ENCODE measurements around the gene RPH3AL. TPM values are rescaled to one million over a fixed set of nuclear protein-coding genes. Genes with fewer than 3 reads are reported as not detected.

The RPH3AL gene
- total and polyA plus RNA-seq, 2 donors from 2014 or later, result 18.1 to 55.9 TPM

- intact Hi-C loops (cut with DNase I), result no loop called here
- TF ChIP-seq, protein P1, sequence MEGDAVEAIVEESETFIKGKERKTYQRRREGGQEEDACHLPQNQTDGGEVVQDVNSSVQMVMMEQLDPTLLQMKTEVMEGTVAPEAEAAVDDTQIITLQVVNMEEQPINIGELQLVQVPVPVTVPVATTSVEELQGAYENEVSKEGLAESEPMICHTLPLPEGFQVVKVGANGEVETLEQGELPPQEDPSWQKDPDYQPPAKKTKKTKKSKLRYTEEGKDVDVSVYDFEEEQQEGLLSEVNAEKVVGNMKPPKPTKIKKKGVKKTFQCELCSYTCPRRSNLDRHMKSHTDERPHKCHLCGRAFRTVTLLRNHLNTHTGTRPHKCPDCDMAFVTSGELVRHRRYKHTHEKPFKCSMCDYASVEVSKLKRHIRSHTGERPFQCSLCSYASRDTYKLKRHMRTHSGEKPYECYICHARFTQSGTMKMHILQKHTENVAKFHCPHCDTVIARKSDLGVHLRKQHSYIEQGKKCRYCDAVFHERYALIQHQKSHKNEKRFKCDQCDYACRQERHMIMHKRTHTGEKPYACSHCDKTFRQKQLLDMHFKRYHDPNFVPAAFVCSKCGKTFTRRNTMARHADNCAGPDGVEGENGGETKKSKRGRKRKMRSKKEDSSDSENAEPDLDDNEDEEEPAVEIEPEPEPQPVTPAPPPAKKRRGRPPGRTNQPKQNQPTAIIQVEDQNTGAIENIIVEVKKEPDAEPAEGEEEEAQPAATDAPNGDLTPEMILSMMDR (IDR thresholded peaks at IDR 0.05; ENCODE audit: borderline replicate concordance, extremely low read depth, insufficient read depth), result no peak
- Histone ChIP-seq H3K27ac (ENCODE audit: low read depth in 2 of 2, low read length in 2 of 2) (no peak overlapping the region), H3K4me1 (ENCODE audit: control insufficient read depth in 2 of 3, insufficient read depth in 2 of 3, low read depth in 1 of 3, low read length in 3 of 3) (no peaks in the 10 kb centered on the region), H3K9me3 (ENCODE audit: control insufficient read depth in 2 of 3, insufficient read depth in 1 of 3, low read length in 3 of 3) (no peaks in the 10 kb centered on the region), H3K9ac (ENCODE audit: low read length in 3 of 3) (no peak overlapping the region), H3K4me3 (ENCODE audit: low read length in 3 of 3) (no peak overlapping the region), H3K27me3 (ENCODE audit: control insufficient read depth, insufficient read depth, low read length) (no peaks in the 10 kb centered on the region), H3K36me3 (ENCODE audit: control insufficient read depth in 2 of 3, insufficient read depth in 3 of 3, low read length in 3 of 3) (no peaks in the 10 kb centered on the region)
- peak in 1 of 5 donors; percentile 59 for DNase-seq
- no peak for FAIRE-seq
Measured at GRCh38 chr17:292016-292415, 60.6 kb downstream of the RPH3AL start.

DNA sequence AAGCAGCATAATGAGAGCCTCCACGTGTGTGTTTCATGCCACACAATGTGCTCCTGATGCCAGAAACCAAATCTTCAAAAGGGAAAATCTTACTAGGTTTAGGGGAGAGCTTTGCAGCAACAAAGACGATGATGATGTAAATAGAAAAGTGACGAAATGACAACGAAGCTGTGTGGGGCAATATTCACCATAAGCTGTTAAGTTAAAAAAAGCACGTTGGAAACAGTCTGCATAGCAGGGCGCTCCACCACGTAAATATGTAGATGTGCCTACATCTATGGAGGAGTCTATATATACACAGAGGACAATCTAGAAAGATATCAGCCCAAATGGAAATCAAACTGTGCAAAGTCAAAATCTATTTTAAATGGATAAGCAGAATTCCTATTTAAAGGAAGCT, 61.0 kb downstream of the RPH3AL start:
- Histone ChIP-seq H3K27ac (ENCODE audit: low read depth in 2 of 2, low read length in 2 of 2) (no peak overlapping the region), H3K27me3 (ENCODE audit: control insufficient read depth, insufficient read depth, low read length) (no peaks in the 10 kb centered on the region), H3K4me1 (ENCODE audit: control insufficient read depth in 2 of 3, insufficient read depth in 2 of 3, low read depth in 1 of 3, low read length in 3 of 3) (no peaks in the 10 kb centered on the region), H3K9ac (ENCODE audit: low read length in 3 of 3) (no peak overlapping the region), H3K9me3 (ENCODE audit: control insufficient read depth in 2 of 3, insufficient read depth in 1 of 3, low read length in 3 of 3) (no peaks in the 10 kb centered on the region), H3K36me3 (ENCODE audit: control insufficient read depth in 2 of 3, insufficient read depth in 3 of 3, low read length in 3 of 3) (no peaks in the 10 kb centered on the region), H3K4me3 (ENCODE audit: low read length in 3 of 3) (no peak overlapping the region)
- no peak for DNase-seq
- TF ChIP-seq, protein P1 (IDR thresholded peaks at IDR 0.05; ENCODE audit: borderline replicate concordance, extremely low read depth, insufficient read depth), result no peak
- intact Hi-C loops (cut with DNase I), result no loop called here
- FAIRE-seq, result no peak

DNA sequence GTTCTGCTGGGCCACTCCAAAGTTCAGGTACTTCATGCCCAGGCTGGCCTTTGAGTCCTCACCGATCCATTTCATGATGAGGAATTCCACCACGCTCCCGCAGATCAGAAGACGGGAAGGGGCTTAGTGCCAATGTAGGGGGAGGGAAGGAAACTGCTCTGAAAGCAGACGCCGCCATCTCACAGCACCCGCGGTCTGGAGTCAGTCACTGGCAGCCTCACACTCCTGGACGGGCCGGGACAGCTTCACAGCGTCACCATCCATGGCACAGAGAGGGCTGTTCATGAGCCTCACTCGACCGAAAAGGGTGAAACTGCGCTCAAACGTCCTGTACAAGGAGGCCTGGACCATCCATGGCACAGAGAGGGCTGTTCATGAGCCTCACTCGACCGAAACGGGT, 62.0 kb downstream of the RPH3AL start:
- Histone ChIP-seq H3K27ac (ENCODE audit: low read depth in 2 of 2, low read length in 2 of 2) (no peak overlapping the region), H3K9me3 (ENCODE audit: control insufficient read depth in 2 of 3, insufficient read depth in 1 of 3, low read length in 3 of 3) (no peaks in the 10 kb centered on the region), H3K27me3 (ENCODE audit: control insufficient read depth, insufficient read depth, low read length) (no peaks in the 10 kb centered on the region), H3K4me1 (ENCODE audit: control insufficient read depth in 2 of 3, insufficient read depth in 2 of 3, low read depth in 1 of 3, low read length in 3 of 3) (no peaks in the 10 kb centered on the region), H3K4me3 (ENCODE audit: low read length in 3 of 3) (no peak overlapping the region), H3K36me3 (ENCODE audit: control insufficient read depth in 2 of 3, insufficient read depth in 3 of 3, low read length in 3 of 3) (no peaks in the 10 kb centered on the region), H3K9ac (ENCODE audit: low read length in 3 of 3) (no peak overlapping the region)
- FAIRE-seq (no peak), DNase-seq (peak in 1 of 5 donors; percentile 49)
- intact Hi-C loops (cut with DNase I), result no loop called here
- TF ChIP-seq, protein P1 (IDR thresholded peaks at IDR 0.05; ENCODE audit: borderline replicate concordance, extremely low read depth, insufficient read depth), result no peak

DNA sequence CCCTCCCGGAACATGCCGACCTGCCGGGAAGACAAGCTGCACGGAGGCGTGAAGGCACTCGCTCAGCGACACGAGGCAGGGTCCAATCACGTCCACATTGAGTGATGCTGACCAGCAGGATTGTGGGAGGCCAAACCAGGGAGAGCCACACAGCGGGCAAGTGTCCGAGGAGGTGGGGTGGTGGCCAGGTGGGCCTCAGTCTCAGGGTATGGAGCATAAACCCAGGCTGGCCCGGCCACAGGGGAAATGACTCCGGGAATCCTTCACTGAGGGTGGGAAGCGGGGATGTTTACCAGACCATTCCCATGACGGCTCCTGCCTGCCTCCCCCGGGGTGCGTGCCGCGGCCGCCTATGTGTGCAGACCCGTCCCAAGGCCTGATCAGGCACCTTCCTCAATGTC, 62.5 kb downstream of the RPH3AL start:
- no peaks in the 10 kb centered on the region for H3K9me3 ChIP-seq (ENCODE audit: control insufficient read depth in 2 of 3, insufficient read depth in 1 of 3, low read length in 3 of 3)
- H3K9ac ChIP-seq (ENCODE audit: low read length in 3 of 3), result no peak overlapping the region
- TF ChIP-seq, protein P1 (IDR thresholded peaks at IDR 0.05; ENCODE audit: borderline replicate concordance, extremely low read depth, insufficient read depth), result no peak
- H3K4me3 ChIP-seq (ENCODE audit: low read length in 3 of 3), result no peak overlapping the region
- H3K27ac ChIP-seq (ENCODE audit: low read depth in 2 of 2, low read length in 2 of 2), result no peak overlapping the region
- H3K36me3 ChIP-seq (ENCODE audit: control insufficient read depth in 2 of 3, insufficient read depth in 3 of 3, low read length in 3 of 3), result no peaks in the 10 kb centered on the region
- DNase-seq (peak in 1 of 5 donors; percentile 68), FAIRE-seq (no peak)
- intact Hi-C loops (cut with DNase I), result no loop called here
- H3K4me1 ChIP-seq (ENCODE audit: control insufficient read depth in 2 of 3, insufficient read depth in 2 of 3, low read depth in 1 of 3, low read length in 3 of 3), result no peaks in the 10 kb centered on the region
- no peaks in the 10 kb centered on the region for H3K27me3 ChIP-seq (ENCODE audit: control insufficient read depth, insufficient read depth, low read length)
